GM19023 (cell line): ENCODE results near the gene LEO1.
A peak's percentile ranks its signal among the peaks of the same experiment; 100 is the strongest.
"Not testable (repeated sequence)": the region's sequence is repeated elsewhere in the genome, so short reads cannot be mapped to it uniquely, and the experiment has no call there.

Experiments used
- ATAC-seq: cut with Tn5 transposase; IDR thresholded peaks from one replicate; pipeline ENCODE4 v1.9.1; 2021; ENCODE audit warnings: mild to moderate bottlenecking, moderate library complexity; ENCODE audit not compliant: unreplicated experiment

LEO1 gene

DNA sequence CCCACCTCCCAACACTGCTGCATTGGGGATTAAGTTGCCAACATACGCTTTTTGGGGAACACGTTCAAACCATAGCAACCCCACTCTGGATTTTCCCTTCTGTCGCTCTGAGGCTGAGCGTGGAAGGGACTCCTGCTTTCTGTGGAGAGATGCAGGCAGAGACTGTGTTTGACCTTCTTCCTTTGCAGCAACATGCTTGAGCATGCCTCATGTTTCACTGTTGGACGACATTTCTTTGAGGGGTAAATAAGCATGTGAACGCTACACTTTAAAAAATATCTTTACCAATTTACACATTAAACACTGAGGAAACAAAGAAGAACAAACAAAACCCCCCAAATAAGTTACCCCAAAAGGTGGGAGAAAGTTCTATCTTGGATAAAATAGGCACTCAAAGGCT, 33.2 kb upstream of the LEO1 start:
- ATAC-seq = no peak

DNA sequence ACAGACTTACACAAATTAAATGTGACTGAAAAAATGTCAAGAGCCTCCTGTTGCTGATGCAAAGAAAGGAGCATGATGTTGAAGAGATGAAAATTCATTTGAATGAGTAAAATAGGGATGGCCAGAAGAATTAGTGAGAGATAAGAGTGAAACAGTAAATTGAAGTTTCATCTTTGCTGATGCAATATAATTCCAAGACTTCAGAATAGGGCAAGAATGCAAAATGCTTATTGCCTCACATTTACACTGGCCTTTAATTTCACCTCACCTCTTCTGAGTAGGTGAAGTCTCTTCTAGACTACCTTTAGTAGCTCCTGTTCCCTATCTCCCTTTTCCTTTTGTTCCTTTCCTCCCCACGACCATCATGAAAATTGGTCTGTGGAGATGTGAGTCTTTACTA, 32.1 kb upstream of the LEO1 start:
- no peak for ATAC-seq

DNA sequence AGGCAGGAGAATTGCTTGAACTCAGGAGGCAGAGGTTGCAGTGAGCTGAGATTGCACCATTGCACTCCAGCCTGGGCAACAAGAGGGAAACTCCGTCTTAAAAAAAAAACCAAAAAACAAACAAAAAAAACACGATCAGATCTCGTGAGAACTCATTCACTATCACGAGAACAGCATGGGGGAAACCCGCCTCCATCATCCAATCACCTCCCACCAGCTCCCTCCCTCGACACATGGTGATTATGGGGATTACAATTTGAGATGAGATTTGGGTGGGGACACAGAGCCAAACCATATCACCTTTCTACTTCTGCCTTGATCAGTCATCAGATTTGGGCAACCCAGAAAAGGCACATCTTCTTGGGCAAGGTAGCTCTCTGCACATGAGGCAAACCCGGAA, 31.5 kb upstream of the LEO1 start:
- ATAC-seq = not testable (repeated sequence)

DNA sequence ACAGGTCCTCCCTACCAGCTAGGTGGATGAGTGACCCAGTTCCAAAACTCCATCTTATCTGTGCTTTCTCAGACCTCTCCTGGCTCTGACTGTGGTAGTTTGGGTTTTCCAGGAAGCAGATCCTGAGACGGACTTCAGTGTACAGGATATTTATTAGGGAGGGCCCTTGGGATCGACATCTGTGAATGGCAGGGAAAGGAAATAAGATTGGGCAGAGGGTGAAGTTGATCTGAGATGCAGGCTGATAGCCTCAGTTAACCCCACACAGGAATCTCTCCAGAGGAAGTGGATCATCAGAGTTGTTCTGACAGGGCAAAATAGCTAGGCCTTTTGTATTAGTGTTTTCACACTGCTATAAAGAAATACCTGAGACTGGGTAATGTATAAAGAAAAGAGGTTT, 30.8 kb upstream of the LEO1 start:
- no peak for ATAC-seq

DNA sequence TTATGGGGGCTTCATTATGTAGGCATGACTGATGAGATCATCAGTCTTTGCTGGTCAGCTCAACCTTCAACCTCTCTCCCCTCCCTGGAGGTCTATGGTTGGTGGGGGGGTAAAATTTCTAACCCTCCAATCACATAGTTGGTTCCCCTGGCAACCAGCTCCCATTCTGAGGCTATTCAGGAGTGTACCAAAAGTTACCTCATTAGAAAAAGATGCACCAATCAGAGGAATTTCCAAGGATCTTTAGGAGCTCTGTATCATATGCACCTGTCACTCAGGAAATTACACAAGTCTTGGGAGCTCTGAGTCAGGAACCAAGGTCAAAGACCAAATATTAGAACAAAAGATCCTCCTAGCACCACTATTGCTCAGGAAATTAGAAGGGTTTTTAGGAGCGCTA, 21.4 kb upstream of the LEO1 start:
- no peak for ATAC-seq

DNA sequence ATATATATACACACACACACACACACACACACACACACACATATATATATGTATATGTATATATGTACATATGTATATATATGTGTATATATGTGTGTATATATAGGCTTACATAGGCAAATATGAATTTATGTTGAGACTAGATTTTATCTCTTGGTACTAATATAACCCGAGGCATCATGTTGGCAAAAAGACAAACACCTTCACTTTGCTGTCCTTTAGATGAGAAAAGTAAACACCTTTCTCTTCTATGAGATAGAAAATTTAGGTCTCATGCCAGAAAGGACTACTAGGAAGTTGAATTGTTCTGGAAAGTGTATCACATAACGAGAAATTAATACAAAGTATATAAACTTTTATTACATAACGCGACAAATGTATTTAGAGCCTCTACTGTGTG, 19.6 kb upstream of the LEO1 start:
- no peak for ATAC-seq

DNA sequence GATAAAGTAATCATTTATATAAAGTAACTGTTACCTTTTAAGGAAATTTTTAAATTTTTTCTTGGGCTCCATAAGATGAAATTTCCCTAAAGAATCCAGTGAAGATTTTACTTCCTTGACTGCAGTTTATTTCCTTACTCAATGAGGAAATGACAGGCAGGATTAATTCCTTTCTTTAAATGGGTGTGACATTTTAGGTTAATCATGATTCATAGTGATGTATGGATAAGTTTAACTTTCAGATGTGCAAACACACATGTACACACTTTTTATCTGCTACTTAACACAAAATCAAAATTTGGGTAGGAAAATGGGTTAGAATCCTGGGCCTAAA, 11.2 kb upstream of the LEO1 start:
- no peak for ATAC-seq

DNA sequence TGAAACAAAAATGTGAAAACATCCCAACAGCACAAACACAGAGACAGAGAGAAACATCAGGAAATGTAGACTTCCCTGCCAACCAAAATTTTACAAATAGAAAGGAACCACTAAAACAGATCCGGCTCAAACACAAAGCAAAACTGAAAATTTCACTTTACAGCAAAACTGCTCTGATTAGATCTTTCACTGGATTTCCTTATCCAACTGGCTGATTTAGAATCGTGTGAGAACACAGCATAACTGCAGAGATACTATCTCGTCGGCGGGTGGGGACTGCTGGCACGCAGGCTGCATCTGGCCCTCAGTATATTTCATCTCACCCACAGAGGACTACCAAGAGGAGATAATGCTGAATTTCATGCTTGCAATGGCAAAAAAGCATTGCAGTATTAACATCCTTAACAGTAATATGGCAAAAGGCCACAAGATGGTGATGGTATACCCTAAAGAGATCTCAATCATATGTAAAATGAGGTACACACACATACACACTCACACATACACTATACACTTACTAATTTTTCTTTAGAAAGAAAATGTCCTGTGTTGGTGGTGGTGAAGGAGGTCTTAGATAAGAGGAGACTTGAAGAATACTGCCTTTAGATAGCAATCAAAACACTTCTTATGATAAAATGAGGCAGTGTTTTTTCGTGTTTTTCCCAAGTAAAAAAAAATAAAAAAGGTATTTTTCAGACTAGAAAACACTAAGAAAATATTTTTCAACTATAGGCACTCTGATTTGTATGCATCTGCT, 10.6 kb upstream of the LEO1 start:
- peak; percentile 84 for ATAC-seq

DNA sequence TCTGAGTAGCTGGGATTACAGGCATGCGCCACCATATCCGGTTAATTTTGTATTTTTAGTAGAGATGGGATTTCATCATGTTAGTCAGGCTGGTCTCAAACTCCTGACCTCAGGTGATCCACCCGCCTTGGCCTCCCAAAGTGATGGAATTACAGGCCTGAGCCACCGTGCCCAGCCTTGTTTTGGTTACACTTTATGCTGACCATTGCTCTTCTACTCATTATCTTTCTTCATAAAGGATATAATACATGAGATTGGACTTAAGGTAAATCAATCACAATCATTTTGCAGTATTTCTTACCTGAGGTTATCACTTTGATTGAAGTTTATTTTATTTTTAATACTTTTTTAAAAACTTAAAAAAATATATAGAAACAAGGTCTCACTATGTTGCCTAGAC, 2.2 kb upstream of the LEO1 start:
- ATAC-seq = no peak

DNA sequence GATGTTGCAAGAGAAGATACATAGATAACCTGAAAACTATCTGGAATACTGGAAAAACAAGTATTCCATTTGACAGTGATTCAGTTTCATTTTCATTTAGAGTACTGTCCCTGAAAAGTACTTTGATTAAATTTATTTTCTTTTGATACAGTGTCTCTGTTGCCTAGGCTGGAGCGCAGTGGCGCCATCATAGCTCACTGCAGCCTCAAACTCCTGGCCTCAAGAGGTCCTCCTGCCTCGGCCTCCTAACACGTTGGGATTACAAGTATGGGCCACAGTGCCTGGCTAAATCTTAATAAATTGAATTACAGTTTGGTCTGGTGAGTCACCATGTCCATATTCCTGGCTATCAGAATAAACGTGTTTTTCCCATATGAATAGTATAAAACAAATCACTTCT, 1.6 kb upstream of the LEO1 start:
- ATAC-seq = no peak

DNA sequence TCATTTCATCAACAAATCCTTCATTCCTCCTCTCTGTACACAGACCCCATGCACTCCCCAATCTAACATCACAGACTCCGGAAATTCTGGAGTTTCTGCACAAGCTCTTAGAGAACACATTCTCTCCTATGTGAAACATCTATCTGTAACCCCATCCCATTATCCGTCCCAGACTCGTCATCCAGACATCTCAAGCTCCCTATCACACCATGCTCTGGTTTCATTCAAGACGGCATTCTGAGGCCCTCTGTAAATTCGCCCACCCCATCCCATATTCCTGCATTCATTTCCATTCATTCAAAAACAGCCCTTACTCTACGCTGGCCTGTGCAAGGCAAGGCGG, 575 bp downstream of the LEO1 start:
- ATAC-seq = peak; percentile 11

DNA sequence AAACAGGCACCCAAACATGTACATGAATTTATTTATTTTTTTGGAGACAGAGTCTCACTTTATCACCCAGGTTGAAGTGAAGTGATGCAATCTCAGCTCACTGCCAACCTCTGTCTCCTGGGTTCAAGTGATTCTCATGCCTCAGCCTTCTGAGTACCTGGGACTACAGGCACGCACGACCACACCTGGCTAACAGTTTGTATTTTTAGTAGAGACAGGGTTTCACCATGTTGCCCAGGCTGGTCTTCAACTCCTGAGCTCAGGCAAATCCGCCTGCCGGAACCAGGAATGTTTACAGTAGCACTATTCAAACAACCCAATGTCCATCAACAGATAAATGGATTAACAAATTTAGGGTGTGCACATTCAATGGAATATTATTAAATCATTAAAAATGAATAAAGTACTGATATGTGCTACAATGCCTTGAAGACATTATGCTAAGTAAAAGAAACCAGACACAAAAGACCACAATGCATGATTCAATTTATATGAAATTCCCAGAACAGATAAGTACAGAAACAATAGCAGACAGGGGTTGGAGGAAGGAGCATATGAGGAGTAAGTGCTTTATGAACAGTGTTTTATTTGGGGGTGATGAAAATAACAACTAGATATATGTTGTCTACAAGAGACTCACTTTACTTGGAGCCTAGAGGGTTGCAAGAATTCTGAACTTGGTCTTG, 1.3 kb downstream of the LEO1 start:
- ATAC-seq = no peak

DNA sequence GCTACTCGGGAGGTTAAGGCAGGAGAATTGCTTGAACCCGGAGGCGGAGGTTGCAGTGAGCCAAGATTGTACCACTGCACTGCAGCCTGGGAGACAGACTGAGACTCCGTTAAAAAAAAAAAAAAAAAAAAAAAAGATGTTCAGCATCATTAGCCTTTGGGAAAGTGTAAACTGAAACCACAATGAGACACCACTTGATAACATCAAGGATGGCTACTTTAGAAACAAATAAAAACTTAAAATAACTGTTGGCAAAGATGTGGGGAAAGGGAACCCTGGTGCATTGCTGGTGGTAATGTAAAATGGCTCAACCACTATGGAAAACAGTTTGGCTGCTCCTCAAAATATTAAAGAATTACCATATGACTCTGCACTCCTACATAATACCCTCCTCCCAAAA, 1.9 kb downstream of the LEO1 start:
- no peak for ATAC-seq

DNA sequence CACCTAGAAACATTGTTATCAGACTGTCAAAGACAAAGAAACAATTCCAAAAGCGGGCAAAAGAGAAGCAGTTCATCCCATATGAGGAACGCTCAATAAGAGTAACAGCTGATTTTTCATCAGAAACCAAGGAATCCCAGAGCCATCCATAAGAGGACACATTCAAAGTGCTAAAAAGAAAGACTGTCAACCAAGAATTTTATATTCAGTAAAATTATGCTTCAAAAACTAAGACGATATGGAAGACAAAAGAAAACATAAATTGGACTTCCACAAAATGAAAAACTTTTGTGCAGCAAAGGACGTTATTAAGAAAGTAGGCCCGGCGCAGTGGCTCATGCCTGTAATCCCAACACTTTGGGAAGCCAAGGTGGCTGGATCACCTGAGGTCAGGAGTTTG, 4.0 kb downstream of the LEO1 start:
- ATAC-seq = no peak

DNA sequence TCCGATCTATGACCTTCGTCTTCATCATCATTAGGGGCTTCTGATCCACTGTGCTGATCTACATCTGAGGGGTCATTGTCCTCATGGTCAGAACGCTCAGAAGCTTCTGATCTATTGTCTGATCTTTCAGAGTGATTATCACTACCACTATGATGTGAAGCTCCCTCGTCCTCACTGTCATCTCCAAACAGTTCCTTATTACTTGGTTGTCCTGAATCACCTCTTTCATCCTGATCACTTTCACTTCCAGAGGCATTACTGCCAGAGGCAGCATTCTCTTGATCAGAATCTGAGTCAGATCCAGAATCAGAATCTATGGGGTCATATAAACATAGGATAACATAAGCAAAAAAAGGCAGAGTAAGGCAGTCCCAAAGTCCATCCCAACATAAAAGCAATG, 5.4 kb downstream of the LEO1 start:
- ATAC-seq = no peak

DNA sequence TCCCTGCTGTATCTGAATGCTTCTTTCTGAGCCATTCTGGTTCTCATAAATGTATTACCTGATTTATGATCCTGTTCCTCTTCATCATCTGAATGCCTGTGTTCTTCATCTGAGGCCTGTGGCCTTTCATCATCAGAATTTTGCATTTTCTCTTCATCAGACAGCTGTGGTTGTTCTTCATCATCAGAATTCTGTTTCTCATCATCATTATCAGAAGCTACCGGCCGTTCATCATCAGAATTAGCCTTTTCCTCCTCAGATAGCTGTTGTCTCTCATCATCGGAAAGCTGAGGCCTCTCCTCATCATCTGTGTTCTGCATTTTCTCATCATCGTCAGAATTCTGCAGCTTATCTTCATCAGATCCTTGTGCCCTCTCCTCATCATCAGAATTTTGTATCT, 5.9 kb downstream of the LEO1 start:
- ATAC-seq = no peak

DNA sequence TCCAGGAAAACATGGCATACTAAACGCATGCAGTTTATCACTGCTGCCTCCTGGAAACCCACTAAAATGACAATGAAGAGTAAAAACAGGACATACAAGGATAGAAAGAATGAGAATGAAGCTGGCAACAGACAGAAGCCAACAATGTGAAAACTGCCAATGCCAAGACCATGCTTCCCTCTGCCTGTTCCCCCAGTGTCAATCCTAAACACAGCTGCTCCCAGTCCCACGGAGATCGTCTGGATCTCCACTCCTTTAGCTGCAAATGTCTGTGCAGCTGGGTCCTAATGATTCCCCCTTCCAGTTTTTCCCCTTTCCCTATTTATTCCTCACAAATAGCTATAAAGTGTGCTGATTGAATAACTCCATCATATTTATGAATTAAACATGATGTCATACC, 16.1 kb downstream of the LEO1 start:
- ATAC-seq = no peak

DNA sequence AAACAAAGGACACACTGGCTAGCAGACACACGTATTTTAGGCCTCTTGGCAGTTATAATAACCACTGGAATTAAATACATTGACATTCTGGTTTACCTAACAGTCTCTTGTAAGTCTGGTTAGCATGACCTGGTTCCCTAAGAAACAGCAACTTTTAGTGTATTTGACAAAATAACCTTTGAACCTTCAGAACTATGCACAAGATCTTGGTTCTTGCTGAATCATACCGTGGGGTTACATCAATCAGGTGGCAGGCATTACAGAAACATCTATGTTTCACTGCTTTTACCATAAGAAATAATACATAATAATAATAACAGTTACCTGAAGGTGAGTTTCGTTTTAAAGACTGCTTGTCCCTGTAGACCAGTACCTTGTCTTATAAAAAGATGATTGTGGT, 18.8 kb downstream of the LEO1 start:
- no peak for ATAC-seq

DNA sequence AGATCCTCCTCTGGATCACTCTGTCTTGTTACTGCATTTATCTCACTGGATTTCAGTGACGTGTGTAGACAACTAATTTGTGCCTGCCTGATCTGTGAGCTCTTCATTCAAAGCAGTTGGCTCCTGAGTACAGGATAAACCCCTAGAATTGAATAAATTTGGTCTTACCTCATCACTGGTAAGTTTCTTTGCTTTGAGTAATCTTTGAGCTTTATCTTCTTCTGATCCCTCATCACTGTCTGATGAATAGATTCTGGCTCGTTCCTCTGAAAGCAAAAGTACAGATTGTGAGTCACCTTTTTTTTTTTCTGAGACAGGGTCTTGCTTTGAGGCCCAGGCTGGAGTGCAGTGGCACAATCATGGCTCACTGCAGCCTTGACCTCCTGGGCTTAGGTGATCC, 24.5 kb downstream of the LEO1 start:
- no peak for ATAC-seq

DNA sequence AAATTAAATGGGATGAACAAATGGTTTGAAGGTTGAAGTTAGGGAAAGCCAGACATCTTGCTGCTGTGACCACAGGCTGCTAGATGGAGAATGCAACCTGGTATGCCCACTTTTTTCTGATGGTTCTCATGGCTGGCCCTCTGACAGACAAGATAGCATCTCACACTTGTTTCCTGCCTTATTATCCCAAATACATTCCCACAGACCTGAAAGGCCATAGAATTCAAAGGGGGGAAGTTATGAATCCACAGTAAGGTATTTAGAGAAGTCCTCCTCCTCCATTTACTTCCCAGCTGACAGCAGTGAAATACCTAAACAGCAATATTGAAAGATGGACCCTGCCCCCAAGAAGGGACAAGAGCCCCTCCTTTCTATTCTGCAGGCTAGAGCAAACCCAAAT, 32.4 kb downstream of the LEO1 start:
- ATAC-seq = no peak

DNA sequence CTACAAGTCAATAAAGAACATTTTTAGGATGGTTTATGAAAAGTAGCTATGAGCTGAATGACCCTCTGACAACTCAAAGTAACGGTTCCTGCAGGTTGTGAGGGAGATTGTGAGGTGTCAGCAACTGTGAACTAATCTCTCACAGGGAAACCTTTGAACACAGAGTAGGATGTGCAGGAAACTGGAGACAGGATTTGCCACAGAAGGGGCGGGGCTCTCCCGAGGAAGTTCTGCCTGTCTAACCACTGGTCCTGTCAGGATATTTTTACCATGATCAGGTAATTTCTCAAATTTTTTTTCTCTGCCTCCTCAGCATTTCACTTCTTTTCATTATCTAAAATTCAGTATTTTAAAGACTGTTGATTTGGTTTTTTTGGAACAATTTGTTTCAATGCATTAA, 33.3 kb downstream of the LEO1 start:
- ATAC-seq = no peak

DNA sequence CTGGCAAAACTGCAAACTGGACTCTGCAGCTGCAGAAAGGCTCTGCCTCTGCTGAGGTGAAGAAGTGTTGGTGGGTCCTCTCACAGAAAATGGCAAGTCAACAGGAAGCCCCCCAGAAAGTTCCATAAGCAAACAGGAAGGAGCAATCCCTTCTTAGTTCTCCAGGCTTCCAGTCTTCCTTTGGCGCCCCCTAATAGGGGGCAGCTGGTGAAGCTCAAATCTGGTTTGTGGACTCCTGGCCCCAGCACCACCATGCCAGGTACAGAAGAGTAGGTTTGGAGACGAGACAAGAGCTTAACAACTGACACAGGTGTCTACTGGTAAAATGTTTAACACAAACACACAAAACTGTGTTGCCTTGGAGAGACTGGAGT, 35.5 kb downstream of the LEO1 start:
- ATAC-seq = no peak

DNA sequence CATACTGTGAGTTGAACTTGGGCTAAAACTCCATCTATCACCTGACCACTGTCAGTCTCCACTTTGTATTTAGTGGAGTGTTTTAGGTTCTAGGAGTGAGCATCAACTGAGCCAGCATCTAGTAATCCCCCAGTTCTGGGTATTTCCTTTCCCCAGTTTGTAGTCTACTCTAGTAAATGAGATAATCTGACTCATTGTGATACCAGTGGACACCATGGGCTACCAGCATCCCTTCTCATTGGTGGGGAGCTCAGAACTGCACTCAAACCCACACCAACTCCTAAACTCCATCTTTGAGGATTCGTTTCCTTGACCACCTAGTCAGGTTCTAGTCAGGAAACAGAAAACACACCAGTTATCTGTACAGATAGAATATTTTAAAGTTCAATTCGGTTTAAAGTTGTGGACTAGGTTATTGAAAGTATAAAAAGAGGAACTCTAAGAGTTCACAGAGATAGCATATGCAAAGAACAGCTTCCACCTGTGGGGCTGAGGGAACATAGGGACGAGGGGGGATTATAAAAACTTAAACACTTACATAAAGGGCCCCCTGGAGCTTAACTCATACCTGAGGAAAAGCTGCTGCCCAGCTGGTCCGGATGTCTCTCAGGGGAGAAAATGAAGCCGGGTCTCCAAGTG, 36.0 kb downstream of the LEO1 start:
- peak; percentile 89 for ATAC-seq
